ENCODE data around the gene MAPK8IP2.
"Not testable (repeated sequence)": the region's sequence is repeated elsewhere in the genome, so short reads cannot be mapped to it uniquely, and the experiment has no call there.

Gene MAPK8IP2

DNA sequence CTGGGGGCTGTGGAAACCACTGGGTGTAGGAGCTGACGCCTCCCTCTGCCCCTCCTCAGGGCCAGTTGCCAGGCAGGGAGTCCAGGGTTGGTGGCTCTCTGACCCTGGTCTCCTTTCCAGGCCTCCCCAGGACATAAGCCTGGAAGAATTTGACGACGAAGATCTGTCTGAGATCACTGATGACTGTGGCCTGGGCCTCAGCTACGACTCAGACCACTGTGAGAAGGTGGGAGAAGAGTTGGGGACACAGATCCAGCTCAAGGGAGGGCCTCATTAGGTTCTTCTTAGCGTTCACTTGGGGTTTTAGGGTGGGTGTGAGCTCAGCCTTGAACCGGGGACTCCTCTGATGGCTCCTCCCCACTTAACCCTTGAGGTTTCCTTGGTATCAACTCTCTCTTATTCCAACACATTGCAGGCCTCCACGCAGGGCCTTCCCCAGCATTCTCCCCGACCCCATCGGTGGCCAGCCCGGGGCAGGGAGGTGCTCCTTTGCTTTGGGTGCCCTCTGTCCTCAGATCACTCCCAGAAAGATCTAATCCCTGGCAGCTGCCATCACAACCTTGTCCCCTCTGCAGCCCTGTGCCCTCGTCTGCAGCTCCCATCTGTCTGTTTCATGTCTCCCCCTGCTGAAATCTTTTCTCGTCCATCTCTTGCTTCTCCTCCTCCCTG, 1.2 kb downstream of the MAPK8IP2 start:
- DNase-seq, result no peak

DNA sequence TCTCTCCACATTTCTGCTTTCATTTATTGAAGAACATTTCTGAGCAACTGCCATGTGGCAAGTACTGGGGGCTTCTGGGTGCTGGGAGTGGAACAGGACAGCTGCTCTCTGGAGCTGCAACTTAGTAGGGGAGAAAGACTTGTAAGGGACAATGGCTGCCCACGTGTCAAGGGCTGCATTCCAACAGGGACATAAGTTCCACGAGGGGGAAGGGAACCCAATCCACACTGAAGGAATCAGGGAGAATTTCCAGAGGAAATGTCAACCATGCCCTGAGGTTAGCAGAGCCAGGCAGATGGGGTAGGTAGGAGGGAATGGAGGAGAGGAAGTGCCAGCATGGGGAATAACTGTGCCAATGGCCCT, 1.7 kb downstream of the MAPK8IP2 start:
- DNase-seq, result no peak

DNA sequence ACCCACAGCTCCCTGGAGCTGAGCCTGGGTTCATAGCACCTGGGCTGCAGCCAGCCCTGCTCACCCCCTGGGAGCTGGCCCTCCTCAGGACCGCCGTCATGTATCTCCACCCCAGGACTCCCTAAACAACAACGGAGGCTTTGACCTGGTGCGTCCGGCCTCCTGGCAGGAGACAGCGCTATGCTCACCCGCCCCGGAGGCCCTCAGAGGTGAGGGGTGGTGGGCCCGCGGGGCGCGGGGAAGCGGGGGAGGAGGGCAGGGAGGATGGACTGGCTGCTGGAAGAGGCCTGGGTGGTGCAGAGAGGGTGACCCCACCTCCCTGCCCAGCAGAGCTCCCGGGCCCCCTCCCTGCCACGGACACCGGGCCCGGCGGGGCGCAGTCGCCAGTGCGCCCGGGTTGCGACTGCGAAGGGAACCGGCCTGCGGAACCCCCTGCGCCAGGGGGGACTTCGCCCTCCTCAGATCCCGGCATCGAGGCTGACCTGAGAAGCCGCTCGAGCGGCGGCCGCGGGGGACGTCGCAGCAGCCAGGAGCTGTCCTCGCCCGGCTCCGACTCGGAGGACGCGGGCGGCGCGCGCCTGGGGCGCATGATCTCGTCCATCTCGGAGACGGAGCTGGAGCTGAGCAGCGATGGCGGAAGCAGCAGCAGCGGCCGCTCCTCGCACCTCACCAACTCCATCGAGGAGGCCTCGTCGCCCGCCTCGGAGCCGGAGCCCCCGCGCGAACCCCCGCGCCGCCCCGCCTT, 3.1 kb downstream of the MAPK8IP2 start:
- no peak for DNase-seq

DNA sequence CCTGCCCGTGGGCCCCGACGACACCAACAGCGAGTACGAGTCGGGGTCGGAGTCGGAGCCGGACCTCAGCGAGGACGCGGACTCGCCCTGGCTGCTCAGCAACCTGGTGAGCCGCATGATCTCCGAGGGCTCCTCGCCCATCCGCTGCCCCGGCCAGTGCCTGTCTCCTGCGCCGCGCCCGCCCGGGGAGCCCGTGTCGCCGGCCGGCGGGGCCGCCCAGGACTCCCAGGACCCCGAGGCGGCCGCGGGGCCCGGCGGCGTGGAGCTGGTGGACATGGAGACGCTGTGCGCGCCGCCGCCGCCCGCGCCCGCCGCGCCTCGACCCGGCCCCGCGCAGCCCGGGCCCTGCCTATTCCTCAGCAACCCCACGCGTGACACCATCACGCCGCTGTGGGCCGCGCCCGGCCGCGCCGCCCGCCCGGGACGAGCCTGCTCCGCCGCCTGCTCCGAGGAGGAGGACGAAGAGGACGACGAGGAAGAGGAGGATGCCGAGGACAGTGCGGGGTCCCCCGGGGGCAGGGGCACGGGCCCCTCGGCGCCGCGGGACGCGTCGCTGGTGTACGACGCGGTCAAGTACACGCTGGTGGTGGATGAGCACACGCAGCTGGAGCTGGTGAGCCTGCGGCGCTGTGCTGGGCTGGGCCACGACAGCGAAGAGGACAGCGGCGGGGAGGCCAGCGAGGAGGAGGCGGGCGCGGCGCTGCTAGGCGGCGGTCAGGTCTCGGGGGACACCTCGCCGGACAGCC, 3.8 kb downstream of the MAPK8IP2 start:
- no peak for DNase-seq

DNA sequence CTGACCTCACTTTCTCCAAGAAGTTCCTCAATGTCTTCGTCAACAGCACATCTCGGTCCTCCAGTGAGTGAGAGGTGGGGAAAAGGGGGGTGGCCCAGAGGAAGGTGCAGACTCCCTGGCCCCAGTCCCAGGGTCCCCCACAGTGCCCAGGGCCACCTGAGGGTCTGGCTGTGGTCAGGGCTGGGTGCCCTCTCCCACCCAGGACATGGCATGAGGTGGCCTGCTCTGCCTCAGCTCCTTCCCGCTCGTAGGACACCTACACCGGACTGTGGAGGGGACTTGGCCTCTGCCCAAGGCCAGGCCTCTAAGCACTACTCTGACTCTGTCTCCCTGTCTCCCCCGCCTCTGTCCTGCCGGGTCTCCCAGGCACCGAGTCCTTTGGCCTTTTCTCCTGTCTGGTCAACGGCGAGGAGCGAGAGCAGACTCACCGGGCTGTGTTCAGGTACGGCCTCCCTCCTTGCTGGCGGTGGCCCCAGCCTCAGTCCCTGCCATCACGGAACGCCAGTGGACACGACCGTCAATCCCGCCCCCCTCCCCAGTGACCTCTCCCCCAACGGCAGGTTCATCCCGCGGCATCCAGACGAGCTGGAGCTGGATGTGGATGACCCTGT, 4.5 kb downstream of the MAPK8IP2 start:
- DNase-seq, result no peak

DNA sequence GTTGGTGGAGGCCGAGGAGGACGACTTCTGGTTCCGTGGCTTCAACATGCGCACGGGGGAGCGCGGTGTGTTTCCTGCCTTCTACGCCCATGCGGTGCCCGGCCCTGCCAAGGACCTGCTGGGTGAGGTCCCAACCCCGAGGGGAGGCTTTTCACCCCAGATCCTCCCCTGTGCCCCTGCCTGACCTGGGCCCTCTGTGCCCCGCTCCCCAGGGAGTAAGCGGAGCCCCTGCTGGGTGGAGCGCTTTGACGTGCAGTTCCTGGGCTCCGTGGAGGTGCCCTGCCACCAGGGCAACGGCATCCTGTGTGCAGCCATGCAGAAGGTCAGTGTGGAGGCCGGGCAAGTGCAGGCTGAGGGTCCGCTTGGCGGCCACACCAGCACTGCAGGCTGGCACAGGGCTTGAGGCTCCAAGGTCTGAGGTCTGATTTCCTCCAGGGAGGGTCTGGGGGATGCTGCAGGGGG, 5.1 kb downstream of the MAPK8IP2 start:
- no peak for DNase-seq

DNA sequence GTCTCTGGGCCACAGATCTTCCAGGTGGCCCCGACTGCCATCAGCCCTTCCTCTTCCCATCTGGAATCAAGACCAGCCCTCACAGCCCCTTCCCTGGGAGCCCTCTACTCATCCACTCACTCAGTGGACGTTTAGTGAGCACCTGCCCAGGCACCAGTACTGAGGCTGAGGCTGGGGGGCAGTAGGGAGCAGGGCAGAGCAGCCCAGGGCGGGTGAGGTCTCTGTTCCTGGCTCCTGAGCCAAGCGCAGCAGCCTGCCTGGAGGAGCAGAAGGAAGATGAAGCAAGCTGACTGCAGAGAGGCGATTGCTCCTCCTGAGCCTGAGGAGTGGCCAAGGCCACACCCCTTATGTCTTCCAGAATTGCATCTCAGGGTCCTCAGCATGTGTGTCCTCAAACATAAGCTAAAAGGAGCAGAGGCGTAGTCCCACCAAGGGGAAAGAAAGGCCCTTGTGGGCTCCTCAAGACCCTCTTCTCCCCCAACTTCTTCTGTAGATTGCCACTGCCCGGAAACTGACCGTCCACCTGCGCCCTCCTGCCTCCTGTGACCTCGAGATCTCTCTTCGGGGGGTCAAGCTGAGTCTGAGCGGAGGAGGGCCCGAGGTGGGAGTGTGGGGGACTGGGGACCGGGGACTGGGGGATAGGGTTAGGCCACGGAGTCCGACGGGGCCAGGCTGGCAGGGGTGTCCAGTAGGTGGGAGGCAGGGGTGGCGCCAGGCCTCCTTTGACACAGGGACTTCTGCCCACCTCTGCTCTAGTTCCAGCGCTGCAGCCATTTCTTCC, 5.8 kb downstream of the MAPK8IP2 start:
- no peak for DNase-seq

DNA sequence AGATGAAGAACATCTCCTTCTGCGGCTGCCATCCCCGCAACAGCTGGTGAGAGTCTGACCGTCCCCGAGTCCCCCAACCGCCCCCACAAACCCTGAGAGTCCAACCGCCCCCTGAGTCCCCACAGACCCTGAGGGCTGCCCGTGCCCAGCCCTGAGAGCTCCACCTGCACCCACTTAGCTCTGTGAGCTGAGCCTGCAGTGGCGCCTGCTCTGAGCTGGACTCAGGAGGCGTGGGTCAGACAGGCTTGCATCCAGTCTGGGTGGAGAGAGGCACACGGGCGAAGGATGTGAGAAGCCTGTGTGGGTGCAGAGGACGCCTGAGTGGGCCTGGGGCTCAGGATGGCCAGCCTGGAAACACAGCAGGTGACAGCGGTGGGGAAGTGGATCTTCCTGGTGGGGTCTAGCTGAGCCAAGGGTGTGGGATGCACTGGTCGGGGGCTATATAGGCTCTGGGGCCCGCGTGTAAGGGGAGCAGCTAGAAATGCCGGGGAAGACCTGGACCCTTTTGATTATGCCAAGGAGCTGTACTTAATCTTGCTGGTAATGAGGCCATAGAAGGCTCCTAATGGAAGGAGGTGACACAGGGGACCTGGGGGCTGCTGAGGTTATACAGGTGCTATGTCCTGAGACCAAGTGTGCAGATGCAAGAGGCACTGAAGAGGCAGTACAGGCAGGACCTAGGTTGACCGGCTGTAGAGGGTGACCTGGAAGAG, 6.5 kb downstream of the MAPK8IP2 start:
- DNase-seq, result no peak

DNA sequence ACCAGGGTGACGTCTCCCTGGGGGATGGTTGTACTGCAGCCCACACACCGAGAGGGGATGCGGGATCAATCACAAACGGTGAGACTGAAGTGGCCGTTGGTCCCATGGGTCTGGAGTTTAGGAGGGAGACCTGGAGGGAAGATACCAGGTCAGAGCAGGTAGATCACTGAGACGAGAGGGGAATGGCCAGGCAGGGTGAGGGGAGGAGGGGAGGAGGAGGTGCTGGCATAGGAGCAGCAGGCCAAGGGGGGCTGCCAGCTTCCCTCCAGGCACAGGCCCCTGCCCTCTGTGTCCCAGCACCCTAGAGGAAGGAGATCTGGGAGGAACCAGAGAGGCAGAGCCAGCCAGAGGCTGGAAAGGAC, 7.0 kb downstream of the MAPK8IP2 start:
- no peak for DNase-seq

DNA sequence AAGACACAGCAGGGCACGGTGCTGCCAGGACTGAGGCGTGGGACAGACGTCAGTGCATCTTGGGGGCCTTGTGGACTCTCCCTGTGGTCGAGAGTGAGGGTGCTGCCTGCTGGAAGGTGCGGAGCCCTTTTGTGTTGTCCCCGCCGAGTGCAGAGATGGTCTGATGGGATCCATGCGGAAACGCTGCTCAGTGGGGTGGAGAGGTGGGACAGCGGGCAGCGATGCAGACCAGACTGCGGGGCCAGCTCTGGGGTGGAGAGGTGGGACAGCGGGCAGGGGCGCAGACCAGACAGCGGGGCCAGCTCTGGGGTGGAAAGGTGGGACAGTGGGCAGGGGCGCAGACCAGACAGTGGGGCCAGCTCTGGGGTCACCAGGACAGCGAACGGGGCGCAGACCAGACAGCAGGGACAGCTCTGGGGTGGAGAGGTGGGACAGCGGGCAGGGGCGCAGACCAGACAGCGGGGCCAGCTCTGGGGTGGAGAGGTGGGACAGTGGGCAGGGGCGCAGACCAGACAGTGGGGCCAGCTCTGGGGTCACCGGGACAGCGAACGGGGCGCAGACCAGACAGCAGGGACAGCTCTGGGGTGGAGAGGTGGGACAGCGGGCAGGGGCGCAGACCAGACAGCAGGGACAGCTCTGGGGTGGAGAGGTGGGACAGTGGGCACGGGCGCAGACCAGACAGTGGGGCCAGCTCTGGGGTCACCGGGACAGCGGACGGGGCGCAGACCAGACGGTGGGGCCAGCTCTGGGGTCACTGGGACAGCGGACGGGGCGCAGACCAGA, 7.7 kb downstream of the MAPK8IP2 start:
- not testable (repeated sequence) for DNase-seq

DNA sequence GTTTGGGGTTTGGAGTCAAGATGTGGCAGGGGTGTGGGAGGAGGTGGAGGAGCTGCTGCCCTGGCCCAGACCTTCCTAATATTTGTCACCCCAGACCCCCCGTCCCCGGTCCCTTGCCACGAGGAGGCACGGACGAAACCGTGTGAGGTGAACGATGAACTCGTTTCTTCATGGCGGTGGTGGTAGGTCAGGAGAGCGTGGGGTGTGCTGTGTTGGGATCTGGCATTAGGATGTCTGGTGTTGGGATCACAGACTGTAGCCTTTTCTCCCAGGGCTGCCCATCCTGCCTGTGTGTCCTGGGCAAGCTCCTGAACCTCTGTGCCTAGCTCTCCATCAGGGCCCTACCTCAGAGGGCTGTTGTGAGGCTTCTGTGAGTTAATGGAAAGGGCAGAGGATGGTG, 8.4 kb downstream of the MAPK8IP2 start:
- DNase-seq, result no peak

DNA sequence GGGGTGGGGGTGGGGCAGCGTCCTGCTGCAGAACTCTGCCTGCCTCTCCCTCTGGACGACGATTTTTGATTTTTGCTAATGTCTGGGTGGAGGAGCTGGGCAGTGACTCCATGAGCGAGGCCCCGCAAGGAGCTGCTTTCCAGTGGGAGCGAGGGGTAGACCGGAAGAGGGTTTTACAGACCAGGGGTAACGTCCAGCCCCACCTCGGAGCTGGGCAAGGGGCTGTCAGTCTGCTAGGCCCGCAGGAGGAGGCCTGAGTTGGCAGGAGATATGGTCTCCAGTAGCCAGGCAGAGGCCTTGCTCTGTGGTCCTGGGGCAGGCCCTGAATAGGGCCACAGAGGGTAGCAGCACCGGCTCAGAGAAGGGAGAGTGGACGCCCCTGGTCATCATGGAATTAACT, 9.0 kb downstream of the MAPK8IP2 start:
- no peak for DNase-seq

DNA sequence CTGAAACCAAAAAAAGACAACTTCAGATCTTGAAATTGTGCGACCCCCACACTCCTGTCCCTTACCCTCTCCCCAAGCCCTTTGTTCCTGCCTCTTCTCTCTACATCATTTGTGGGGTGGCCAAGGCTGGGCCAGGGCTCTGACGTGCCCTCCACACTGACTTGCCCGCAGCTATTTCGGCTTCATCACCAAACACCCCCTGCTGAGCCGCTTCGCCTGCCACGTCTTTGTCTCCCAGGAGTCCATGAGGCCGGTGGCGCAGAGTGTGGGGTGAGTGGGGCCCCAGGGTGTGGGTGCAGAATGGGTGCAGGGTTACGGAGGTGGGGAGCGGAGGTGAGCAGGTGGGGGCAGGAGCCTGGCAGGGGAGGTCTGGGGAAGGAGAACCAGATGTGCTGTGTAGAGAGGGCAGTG, 9.5 kb downstream of the MAPK8IP2 start:
- DNase-seq, result no peak

DNA sequence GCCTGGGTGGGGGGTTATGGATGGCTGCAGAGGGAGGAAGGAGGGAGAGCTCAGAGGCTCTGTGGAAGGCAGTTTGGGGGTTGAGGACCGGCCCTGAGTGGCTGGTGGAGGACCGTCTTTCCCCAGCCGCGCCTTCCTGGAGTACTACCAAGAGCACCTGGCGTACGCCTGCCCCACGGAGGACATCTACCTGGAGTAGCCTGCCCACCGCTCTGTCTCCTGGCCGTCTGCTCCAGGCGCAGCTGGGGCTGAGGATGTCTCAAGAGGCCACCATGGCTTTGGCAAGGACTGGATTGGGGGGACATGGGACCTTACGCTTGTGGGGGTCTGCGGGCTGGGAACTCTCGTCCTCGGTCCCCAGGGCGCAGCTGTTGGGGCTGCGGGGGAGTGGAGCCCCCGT, 10.0 kb downstream of the MAPK8IP2 start:
- no peak for DNase-seq

DNA sequence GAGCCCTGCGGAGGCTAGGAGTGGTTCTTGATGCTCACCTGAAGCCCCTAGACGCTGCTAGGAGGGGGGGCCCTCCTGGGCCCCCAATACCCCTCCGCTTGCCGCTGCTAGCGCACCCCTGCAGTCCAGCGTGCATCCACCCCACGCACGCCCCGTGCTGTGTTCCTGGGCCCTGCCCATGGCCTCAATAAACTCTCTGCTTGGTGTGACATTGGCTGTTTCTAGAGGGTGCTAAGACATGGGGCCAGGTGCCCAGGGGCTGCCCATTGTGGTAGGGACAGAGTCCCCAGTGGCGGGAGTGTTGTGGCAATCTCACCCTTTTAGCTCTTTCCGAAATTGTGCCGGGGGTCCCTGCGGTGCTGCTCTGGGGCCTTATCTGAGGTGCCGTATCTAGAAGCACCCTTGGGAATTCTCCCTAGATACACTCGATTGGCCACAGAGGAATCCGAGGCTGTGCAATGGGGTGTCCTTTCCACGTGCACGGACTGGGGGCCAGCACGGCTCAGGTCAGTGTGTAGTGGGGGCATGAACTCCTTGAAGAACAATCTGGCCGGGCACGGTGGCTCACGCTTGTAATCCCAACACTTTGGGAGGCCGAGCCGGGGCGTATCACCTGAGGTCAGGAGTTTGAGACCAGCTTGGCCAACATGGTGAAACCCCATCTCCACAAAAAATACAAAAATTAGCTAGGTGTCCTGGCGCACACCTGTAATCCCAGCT, 10.9 kb downstream of the MAPK8IP2 start:
- DNase-seq, result no peak

DNA sequence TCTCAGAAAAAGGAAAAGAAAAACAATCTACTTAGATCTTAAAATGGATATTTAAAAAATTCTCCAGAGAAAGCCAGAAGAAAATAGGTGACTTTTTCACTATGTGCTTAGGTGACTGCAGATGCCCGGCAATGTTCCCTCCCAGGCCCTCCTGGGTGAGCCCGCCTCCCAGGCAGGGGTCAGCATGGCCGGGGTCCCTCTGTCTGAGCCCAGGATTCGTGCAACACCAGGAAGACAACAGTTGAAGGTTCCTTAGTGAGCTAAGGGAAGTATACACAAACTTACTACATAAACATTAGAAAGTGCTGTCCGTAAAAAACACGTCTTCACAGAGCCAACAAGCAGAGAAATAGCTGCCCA, 11.6 kb downstream of the MAPK8IP2 start:
- no peak for DNase-seq

DNA sequence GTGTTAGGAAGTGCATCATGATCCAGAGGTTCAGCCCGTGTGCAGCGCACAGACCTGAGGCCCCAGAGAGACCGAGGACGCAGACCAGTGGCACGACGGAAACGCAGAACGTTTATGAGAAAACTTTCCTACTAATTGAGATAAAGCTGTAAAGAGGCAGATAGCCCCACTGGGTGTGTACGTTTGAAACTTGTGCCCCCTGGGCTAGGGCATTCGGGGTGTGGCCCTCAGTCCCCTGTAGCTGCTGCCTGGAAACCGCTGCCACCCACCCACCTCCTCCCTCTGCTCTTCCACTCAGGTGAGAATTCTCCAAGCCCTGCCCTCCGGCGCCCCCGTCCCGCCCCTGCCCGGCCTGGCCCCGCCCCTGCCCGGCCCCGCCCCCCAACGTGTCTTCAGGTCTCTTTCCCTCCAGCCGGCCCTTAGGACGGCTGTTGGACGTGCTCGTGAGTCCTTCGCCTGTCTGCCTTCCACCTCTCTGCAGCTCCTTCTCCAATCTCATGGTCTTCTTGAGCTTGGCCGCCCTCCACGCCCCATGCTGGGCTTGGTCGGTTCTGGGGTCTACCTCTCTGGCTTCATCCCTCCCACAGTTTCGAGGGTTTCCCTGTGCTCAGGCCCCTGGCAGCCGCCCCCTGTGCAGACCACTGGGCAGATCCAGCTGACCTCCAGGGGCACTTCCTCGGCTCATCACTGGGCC, 12.1 kb downstream of the MAPK8IP2 start:
- DNase-seq, result peak; percentile 28

DNA sequence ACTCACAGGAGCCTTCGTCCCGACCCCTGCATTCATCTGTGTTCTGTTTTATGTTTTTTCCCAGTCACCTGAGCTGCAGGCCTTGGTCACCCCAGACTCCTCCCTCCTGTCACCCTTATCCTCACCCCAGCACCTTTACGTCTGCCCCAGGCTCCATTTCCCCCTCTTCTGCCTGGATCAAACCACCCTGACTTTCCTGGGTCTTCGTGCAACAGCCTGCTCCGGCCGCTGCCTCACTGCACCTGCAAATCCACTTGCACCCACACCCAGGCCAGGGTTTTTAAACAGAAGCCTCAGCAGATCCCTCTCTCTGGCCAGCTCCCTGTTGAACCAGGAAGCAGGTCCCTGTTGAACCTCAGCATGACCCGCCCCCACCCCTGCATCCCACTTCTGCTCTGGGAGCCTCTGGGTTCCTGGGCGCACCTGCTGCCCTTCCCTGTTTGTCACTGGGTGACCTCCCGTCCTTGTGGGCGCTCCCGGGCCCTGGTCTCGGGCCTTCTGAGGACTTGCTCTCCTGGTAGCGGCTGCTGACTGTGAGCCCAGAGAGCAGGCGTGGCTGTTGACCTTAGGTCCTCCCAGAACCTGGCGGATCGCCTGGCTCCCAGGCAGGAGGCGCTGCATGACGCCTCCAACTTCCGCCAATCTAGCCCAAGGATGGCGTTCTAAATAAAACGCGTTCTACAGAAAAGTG, 12.8 kb downstream of the MAPK8IP2 start:
- DNase-seq, result no peak

DNA sequence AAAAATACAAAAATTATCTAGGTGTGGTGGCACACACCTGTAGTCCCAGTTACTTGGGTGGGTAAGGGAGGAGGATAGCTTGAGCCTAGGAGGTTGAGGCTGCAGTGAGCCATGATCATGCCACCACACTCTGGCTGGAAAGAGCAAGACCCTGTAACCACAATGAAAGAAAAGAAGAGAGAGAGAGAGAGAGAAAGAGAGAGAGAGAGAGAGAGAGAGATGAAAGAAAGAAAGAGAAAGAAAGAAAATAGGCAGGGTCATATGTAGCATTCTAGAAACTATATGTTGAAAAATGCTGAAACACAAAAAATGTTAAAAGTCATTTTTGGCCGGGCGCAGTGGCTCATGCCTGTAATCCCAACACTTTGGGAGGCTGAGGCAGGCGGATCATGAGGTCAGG, 13.7 kb downstream of the MAPK8IP2 start:
- not testable (repeated sequence) for DNase-seq

All from activated CD4-positive, alpha-beta T cell treated with anti-CD3 and anti-CD28 coated beads, Interleukin-2, Interleukin-6, amounts not matched to agents 100 ng/mL and 50 ng/mL, durations not matched to agents 16 hours and 8 hours (primary cell).